Stimulated activated CD8-positive, alpha-beta memory T cell treated with anti-CD3 and anti-CD28 coated beads, Interleukin-7, amount 100 ng/mL, for 24 hours (primary cell): ENCODE measurements around the gene OR52K2.
"Not testable (repeated sequence)": the region's sequence is repeated elsewhere in the genome, so short reads cannot be mapped to it uniquely, and the experiment has no call there.

ENCODE experiments used
- DNase-seq: peaks from one replicate; pipeline ENCODE4 v3.0.0-alpha.2; 2020; ENCODE audit warnings: low read depth

The OR52K2 gene

GRCh38 chr11:4480577-4481239 is 31.6 kb downstream of the OR52K2 start:
- DNase-seq: no peak

- DNase-seq: no peak
Measured at GRCh38 chr11:4481240-4481582, 32.1 kb downstream of the OR52K2 start.

GRCh38 chr11:4482445-4482844 is 33.4 kb downstream of the OR52K2 start, which contains the start of gene OR52K1:
Gene OR52K1 (plus strand): TSS chr11:4482646. CDS start chr11:4488901, 6,255 bp downstream.
- DNase-seq: no peak

- no peak for DNase-seq
Measured at GRCh38 chr11:4484310-4484709, 35.2 kb downstream of the OR52K2 start.

GRCh38 chr11:4491405-4491804 is 42.3 kb downstream of the OR52K2 start:
- DNase-seq: not testable (repeated sequence)

GRCh38 chr11:4491878-4492606 is 42.9 kb downstream of the OR52K2 start:
- DNase-seq: no peak

GRCh38 chr11:4493480-4493818 is 44.4 kb downstream of the OR52K2 start:
- no peak for DNase-seq

- DNase-seq: no peak
Measured at GRCh38 chr11:4495487-4495886, 46.4 kb downstream of the OR52K2 start.

- DNase-seq: no peak
Measured at GRCh38 chr11:4495986-4496385, 46.9 kb downstream of the OR52K2 start.

- no peak for DNase-seq
Measured at GRCh38 chr11:4496557-4497248, 47.6 kb downstream of the OR52K2 start.
